ENCODE results near the gene TRIP10. TPM values are rescaled to one million over a fixed set of nuclear protein-coding genes. Genes with fewer than 3 reads are reported as not detected.

TRIP10 gene
- total and polyA plus RNA-seq, 2 of the 4 experiments (the other 2 are of a cell fraction): 39.1 to 47.0 TPM

- Histone ChIP-seq H3K4me3 (ENCODE audit: insufficient read depth, low read depth, low read length) (no peak overlapping the region), H2AFZ (replicated peaks; ENCODE audit: low read length, poor library complexity) (no peak overlapping the region), H3K27me3 (ENCODE audit: control insufficient read depth, insufficient read depth, low read length) (no peaks in the 10 kb centered on the region; the same call in 1 of the 2 replicates), H3K79me1 (ENCODE audit: low read depth in 1 of 2, low read length in 2 of 2) (no peaks in the 10 kb centered on the region), H2BK5ac (ENCODE audit: low read depth, low read length, poor library complexity, severe bottlenecking) (no peak overlapping the region), H4K5ac (ENCODE audit: low read depth, low read length) (no peak overlapping the region), H2BK20ac (ENCODE audit: low read depth, low read length) (no peak overlapping the region), H2AK9ac (replicated peaks; ENCODE audit: low read depth, low read length, poor library complexity) (no peak overlapping the region), H4K8ac (ENCODE audit: low read depth in 2 of 2, low read length in 2 of 2) (no peak overlapping the region), H3K18ac (ENCODE audit: low read depth, low read length) (no peak overlapping the region), H2BK15ac (ENCODE audit: low read depth, low read length) (no peak overlapping the region), H3K4me1 (ENCODE audit: control insufficient read depth, insufficient read depth, low read length) (no peaks in the 10 kb centered on the region), H3K4me2 (ENCODE audit: low read depth, low read length) (no peak overlapping the region), H3K9ac (ENCODE audit: low read depth, low read length) (no peak overlapping the region), H4K20me1 (ENCODE audit: insufficient read depth, low read length) (no peaks in the 10 kb centered on the region), H3K14ac (replicated peaks; ENCODE audit: low read depth, low read length) (no peak overlapping the region), H3K9me1 (ENCODE audit: insufficient read depth, low read length) (0 out of 2 replicates have a peak, but pooled peaks cover 5% of the 10 kb centered on the region), H3K23ac (ENCODE audit: low read depth, low read length) (no peak overlapping the region), H2BK120ac (ENCODE audit: low read depth, low read length) (no peak overlapping the region), H3K36me3 (ENCODE audit: control insufficient read depth, insufficient read depth, low read length) (no peaks in the 10 kb centered on the region), H3K56ac (ENCODE audit: extremely low read depth, insufficient read depth, low read length) (no peak overlapping the region), H2AK5ac (ENCODE audit: low read depth, low read length) (no peak overlapping the region), H4K91ac (ENCODE audit: insufficient read depth, low read depth, low read length) (no peak overlapping the region), H3K27ac (ENCODE audit: insufficient read depth, low read length) (no peak overlapping the region), H3K4ac (ENCODE audit: low read depth, low read length) (no peak overlapping the region), H3K9me3 (ENCODE audit: control insufficient read depth, insufficient read depth, low read length) (no peaks in the 10 kb centered on the region)
- DNase-seq (no peak), ATAC-seq (ENCODE audit: low read depth) (no peak)
- ChIA-PET POLR2A (ENCODE audit: unreplicated experiment) (no interaction called here), CTCF (no interaction called here)
- TF ChIP-seq FOS (IDR thresholded peaks at IDR 0.05; ENCODE audit: low read depth, low read length) (no peak), RAD21 (IDR thresholded peaks at IDR 0.05; ENCODE audit: low read length) (no peak), CEBPB (IDR thresholded peaks at IDR 0.05; ENCODE audit: low read depth, low read length) (no peak), MXI1 (IDR thresholded peaks at IDR 0.05; ENCODE audit: borderline replicate concordance, low read depth, low read length) (no peak), RFX5 (IDR thresholded peaks at IDR 0.05; ENCODE audit: low read depth, low read length) (no peak), SMC3 (IDR thresholded peaks at IDR 0.05; ENCODE audit: low read depth, low read length) (no peak), MAFK (IDR thresholded peaks at IDR 0.05; ENCODE audit: low read depth, low read length) (no peak), NFE2L2 (IDR thresholded peaks at IDR 0.05; ENCODE audit: low read depth, low read length) (no peak), BHLHE40 (IDR thresholded peaks at IDR 0.05; ENCODE audit: low read depth, low read length) (no peak), CTCF (conservative IDR thresholded peaks at IDR 0.05; ENCODE audit: low read depth, low read length) (no peak), RCOR1 (IDR thresholded peaks at IDR 0.05; ENCODE audit: insufficient replicate concordance, low read length) (no peak), CHD1 (IDR thresholded peaks at IDR 0.05; ENCODE audit: low read depth, low read length) (no peak), POLR2A (IDR thresholded peaks at IDR 0.05; ENCODE audit: low read depth, low read length) (no peak), MAZ (IDR thresholded peaks at IDR 0.05; ENCODE audit: borderline replicate concordance, low read depth, low read length) (no peak)
- TF ChIP-seq, protein P1, sequence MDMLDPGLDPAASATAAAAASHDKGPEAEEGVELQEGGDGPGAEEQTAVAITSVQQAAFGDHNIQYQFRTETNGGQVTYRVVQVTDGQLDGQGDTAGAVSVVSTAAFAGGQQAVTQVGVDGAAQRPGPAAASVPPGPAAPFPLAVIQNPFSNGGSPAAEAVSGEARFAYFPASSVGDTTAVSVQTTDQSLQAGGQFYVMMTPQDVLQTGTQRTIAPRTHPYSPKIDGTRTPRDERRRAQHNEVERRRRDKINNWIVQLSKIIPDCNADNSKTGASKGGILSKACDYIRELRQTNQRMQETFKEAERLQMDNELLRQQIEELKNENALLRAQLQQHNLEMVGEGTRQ (IDR thresholded peaks at IDR 0.05; ENCODE audit: low read depth, low read length): no peak
- TF ChIP-seq, protein P2, sequence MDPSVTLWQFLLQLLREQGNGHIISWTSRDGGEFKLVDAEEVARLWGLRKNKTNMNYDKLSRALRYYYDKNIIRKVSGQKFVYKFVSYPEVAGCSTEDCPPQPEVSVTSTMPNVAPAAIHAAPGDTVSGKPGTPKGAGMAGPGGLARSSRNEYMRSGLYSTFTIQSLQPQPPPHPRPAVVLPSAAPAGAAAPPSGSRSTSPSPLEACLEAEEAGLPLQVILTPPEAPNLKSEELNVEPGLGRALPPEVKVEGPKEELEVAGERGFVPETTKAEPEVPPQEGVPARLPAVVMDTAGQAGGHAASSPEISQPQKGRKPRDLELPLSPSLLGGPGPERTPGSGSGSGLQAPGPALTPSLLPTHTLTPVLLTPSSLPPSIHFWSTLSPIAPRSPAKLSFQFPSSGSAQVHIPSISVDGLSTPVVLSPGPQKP (IDR thresholded peaks at IDR 0.05; ENCODE audit: borderline replicate concordance, low read depth, low read length): no peak
- WGBS, 2 experiments (ENCODE audit: extremely low coverage in 2 of 2, insufficient read length in 1 of 2): no CpG with 5 or more reads among the region's 8 CpGs
- no TSS peak for BruUV-seq (replicated peaks)
- intact Hi-C loops (cut with micrococcal nuclease) (no loop called here), in situ Hi-C loops (cut with MboI; ENCODE audit: low sequenced_read_pairs) (no loop called here), dilution Hi-C loops (cut with HindIII; ENCODE audit: low sequenced_read_pairs, unreplicated experiment) (no loop called here)
These were observed 26.4 kb downstream of the TRIP10 start for GRCh38 chr19:6765738-6766356.
